OCI-LY3 (cell line): ENCODE measurements around the gene FLT1.
A peak's percentile ranks its signal among the peaks of the same experiment; 100 is the strongest.

Experiments used
- H2AFZ ChIP-seq: fragments of 200-600, 300-600 bp; shearing (Covaris generic); 2 replicates; pipeline ENCODE4 v1.6.0; 2014; ENCODE audit warnings: antibody characterized with exemption, low read depth, low read length
- H3K27ac ChIP-seq: fragments of 200-600, 300-600 bp; sonication (generic); 2 replicates; pipeline ENCODE4 v1.5.1; 2014; ENCODE audit warnings: mild to moderate bottlenecking, low read length, moderate library complexity, mixed read lengths
- H3K27me3 ChIP-seq: fragments of 200-600, 300-600 bp; sonication (generic); 2 replicates; pipeline ENCODE4 v1.6.1; 2014; ENCODE audit warnings: low read depth, low read length, mixed read lengths
- H3K36me3 ChIP-seq: fragments of 200-600, 300-600 bp; sonication (generic); replicated peaks from 2 replicates; pipeline ENCODE3; 2014; ENCODE audit warnings: low read depth, low read length, mixed read lengths
- H3K4me1 ChIP-seq: fragments of 300-600, 200-600 bp; sonication (generic); 2 replicates; pipeline ENCODE4 v1.6.1; 2014; ENCODE audit warnings: low read length, mixed read lengths
- H3K4me2 ChIP-seq: fragments of 200-600, 300-600 bp; sonication (generic); 2 replicates; pipeline ENCODE4 v1.6.1; 2014; ENCODE audit warnings: low read length, mixed read lengths
- H3K4me3 ChIP-seq: fragments of 300-600, 200-600 bp; sonication (generic); 2 replicates; pipeline ENCODE4 v1.5.1; 2014; ENCODE audit warnings: antibody characterized with exemption, mild to moderate bottlenecking, low read length, moderate library complexity
- H3K79me2 ChIP-seq: fragments of 300-600, 200-600 bp; shearing (Covaris generic); 2 replicates; pipeline ENCODE4 v1.6.1; 2014; ENCODE audit warnings: mild to moderate bottlenecking, low read length, mixed read lengths
- H3K9ac ChIP-seq: fragments of 300-600, 200-600 bp; shearing (Covaris generic); 2 replicates; pipeline ENCODE4 v1.6.0; 2014; ENCODE audit warnings: mild to moderate bottlenecking, low read length, moderate library complexity
- H3K9me3 ChIP-seq: fragments of 200-600, 300-600 bp; shearing (Covaris generic); 2 replicates; pipeline ENCODE4 v1.6.1; 2014; ENCODE audit warnings: low read length, mixed read lengths; ENCODE audit not compliant: insufficient read depth
- H4K20me1 ChIP-seq: fragments of 200-600, 300-600 bp; sonication (generic); 2 replicates; pipeline ENCODE4 v1.6.1; 2016; ENCODE audit warnings: low read length, mixed read lengths; ENCODE audit not compliant: insufficient read depth
- CTCF ChIP-seq: fragments of 200-600, 300-600 bp; sonication (generic); IDR thresholded peaks from 2 replicates; pipeline ENCODE4 v1.5.1; 2014; ENCODE audit warnings: antibody characterized with exemption, low read length, low read depth
- EZH2phosphoT487 ChIP-seq: fragments of 200-600 bp; shearing (Covaris generic); IDR thresholded peaks from 2 replicates; pipeline ENCODE4 v1.6.1; 2018; ENCODE audit warnings: antibody characterized with exemption, mixed run types, low read depth

FLT1 gene

GRCh38 chr13:28528848-28529247 is 33.9 kb upstream of the FLT1 start:
- no peaks in the 10 kb centered on the region for H4K20me1 ChIP-seq
- H3K4me2 ChIP-seq: no peak overlapping the region
- H3K9ac ChIP-seq: no peak overlapping the region
- H3K4me1 ChIP-seq: peaks cover 62% of the 10 kb centered on the region
- no peak overlapping the region for H3K27ac ChIP-seq
- no peaks in the 10 kb centered on the region; the same call in 1 of the 2 replicates for H3K9me3 ChIP-seq
- no peaks in the 10 kb centered on the region for H3K36me3 ChIP-seq
- H3K79me2 ChIP-seq: no peaks in the 10 kb centered on the region
- TF ChIP-seq CTCF (0 out of 2 replicates have a peak, but pooled peaks have one; percentile 6), EZH2phosphoT487 (no peak)
- no peak overlapping the region for H2AFZ ChIP-seq
- H3K27me3 ChIP-seq: peaks cover 29% of the 10 kb centered on the region
- H3K4me3 ChIP-seq: no peak overlapping the region

- TF ChIP-seq EZH2phosphoT487 (no peak), CTCF (no peak)
- Histone ChIP-seq H3K27ac (no peak overlapping the region), H3K4me2 (no peak overlapping the region; the same call in 1 of the 2 replicates), H3K4me3 (no peak overlapping the region), H2AFZ (no peak overlapping the region), H3K27me3 (peaks cover 29% of the 10 kb centered on the region), H3K36me3 (no peaks in the 10 kb centered on the region), H3K79me2 (no peaks in the 10 kb centered on the region), H3K9me3 (no peaks in the 10 kb centered on the region), H3K4me1 (peaks cover 62% of the 10 kb centered on the region), H4K20me1 (no peaks in the 10 kb centered on the region), H3K9ac (no peak overlapping the region)
These were observed 33.5 kb upstream of the FLT1 start for GRCh38 chr13:28528388-28528787.

DNA sequence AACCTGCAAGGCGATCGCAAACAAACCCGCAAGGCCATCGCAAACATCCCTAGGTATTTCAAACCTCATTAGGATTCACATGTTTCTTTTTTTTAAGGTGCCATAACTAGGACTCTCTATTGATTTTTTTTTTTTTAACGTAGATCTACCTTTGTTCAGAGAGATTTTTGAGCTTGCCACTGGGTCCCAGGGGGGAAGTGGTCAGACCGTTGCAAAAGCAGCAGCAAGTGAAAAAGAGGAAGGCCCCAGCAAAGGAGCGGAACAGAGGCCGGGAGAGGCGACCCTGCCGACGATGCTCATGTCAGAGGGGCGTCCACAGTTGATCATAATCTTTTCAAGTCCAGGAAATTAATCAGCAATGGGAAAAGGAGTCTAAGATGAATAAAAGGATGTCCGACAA is 32.7 kb upstream of the FLT1 start:
- Histone ChIP-seq H2AFZ (peak overlapping the region; percentile 55), H3K27me3 (peaks cover 29% of the 10 kb centered on the region), H3K4me1 (peaks cover 70% of the 10 kb centered on the region), H3K4me2 (peak overlapping the region; percentile 97), H3K4me3 (peak overlapping the region; percentile 70), H3K79me2 (no peaks in the 10 kb centered on the region), H4K20me1 (no peaks in the 10 kb centered on the region), H3K27ac (no peak overlapping the region), H3K9me3 (peaks cover 3% of the 10 kb centered on the region; the same call in 1 of the 2 replicates), H3K36me3 (no peaks in the 10 kb centered on the region), H3K9ac (peak overlapping the region; percentile 40)
- TF ChIP-seq EZH2phosphoT487: no peak

- Histone ChIP-seq H3K27ac (no peak overlapping the region), H2AFZ (no peak overlapping the region), H3K36me3 (no peaks in the 10 kb centered on the region), H3K9me3 (peaks cover 3% of the 10 kb centered on the region; the same call in 1 of the 2 replicates), H3K4me1 (peaks cover 71% of the 10 kb centered on the region), H3K9ac (no peak overlapping the region), H3K4me2 (peak overlapping the region; percentile 97), H3K27me3 (peaks cover 29% of the 10 kb centered on the region), H3K4me3 (no peak overlapping the region), H4K20me1 (no peaks in the 10 kb centered on the region), H3K79me2 (no peaks in the 10 kb centered on the region)
- no peak for TF ChIP-seq CTCF
- TF ChIP-seq EZH2phosphoT487: no peak
These were observed 31.9 kb upstream of the FLT1 start for GRCh38 chr13:28526876-28527275.
